GM19193 (cell line): ENCODE data around the gene OMG.

ENCODE experiments used
- POLR2A ChIP-seq: IDR thresholded peaks from 4 replicates; pipeline ENCODE4 v1.6.1; 2011; ENCODE audit not compliant: insufficient read depth, insufficient read length; ENCODE audit errors: extremely low read depth

OMG gene

GRCh38 chr17:31281061-31281460 lies 16.0 kb downstream of the OMG start:
- no peak for TF ChIP-seq POLR2A

GRCh38 chr17:31279401-31279800 lies 17.6 kb downstream of the OMG start:
- TF ChIP-seq POLR2A = no peak

- no peak for TF ChIP-seq POLR2A
Observed at GRCh38 chr17:31275116-31275515, 21.9 kb downstream of the OMG start.

GRCh38 chr17:31274252-31274651 lies 22.8 kb downstream of the OMG start:
- TF ChIP-seq POLR2A = no peak

- no peak for TF ChIP-seq POLR2A
Observed at GRCh38 chr17:31273516-31273915, 23.5 kb downstream of the OMG start.

GRCh38 chr17:31272803-31273202 lies 24.2 kb downstream of the OMG start:
- TF ChIP-seq POLR2A = no peak

- no peak for TF ChIP-seq POLR2A
Observed at GRCh38 chr17:31272236-31272635, 24.8 kb downstream of the OMG start.

GRCh38 chr17:31269578-31269983 lies 27.5 kb downstream of the OMG start:
- TF ChIP-seq POLR2A = no peak

GRCh38 chr17:31269036-31269577 lies 27.9 kb downstream of the OMG start:
- TF ChIP-seq POLR2A = no peak

- TF ChIP-seq POLR2A = no peak
Observed at GRCh38 chr17:31266042-31266441, 31.0 kb downstream of the OMG start.

- TF ChIP-seq POLR2A = no peak
Observed at GRCh38 chr17:31261601-31262000, 35.4 kb downstream of the OMG start.

GRCh38 chr17:31260151-31260550 lies 36.9 kb downstream of the OMG start:
- no peak for TF ChIP-seq POLR2A

- TF ChIP-seq POLR2A = no peak
Observed at GRCh38 chr17:31256936-31257335, 40.1 kb downstream of the OMG start.

- no peak for TF ChIP-seq POLR2A
Observed at GRCh38 chr17:31254654-31255053, 42.4 kb downstream of the OMG start.

- TF ChIP-seq POLR2A = no peak
Observed at GRCh38 chr17:31252741-31253140, 44.3 kb downstream of the OMG start.

- no peak for TF ChIP-seq POLR2A
Observed at GRCh38 chr17:31251970-31252328, 45.1 kb downstream of the OMG start.
